Tibial nerve (tissue), 4 donors: ENCODE results near the gene LCN10. TPM values are rescaled to one million over a fixed set of nuclear protein-coding genes. Genes with fewer than 3 reads are reported as not detected.
A peak's percentile ranks its signal among the peaks of the same experiment; 100 is the strongest.

Experiments
- DNase-seq, 2 donors: peaks; one replicate each; pipeline ENCODE4 v3.0.0-alpha.2; 2019; ENCODE audit warnings: low spot score in 2 of 2
- H3K27ac ChIP-seq, 4 donors: fragments of 200-600 bp; sonication (generic) in 3 of 4; one replicate each; pipeline ENCODE4 v1.5.1; 2017 to 2019; ENCODE audit warnings: mild to moderate bottlenecking in 1 of 4
- H3K27me3 ChIP-seq, 2 donors: fragments of 200-600 bp; sonication (generic) in 1 of 2; one replicate each; pipeline versions ENCODE4 v1.5.1 to v1.6.0; 2017 to 2019
- H3K36me3 ChIP-seq, 3 donors: fragments of 200-600 bp; sonication (generic); one replicate each; pipeline ENCODE4 v1.5.1; 2018 to 2019
- H3K4me1 ChIP-seq, 4 donors: fragments of 200-600 bp; sonication (generic) in 3 of 4; one replicate each; pipeline ENCODE4 v1.5.1; 2017 to 2019
- H3K4me3 ChIP-seq, 4 donors: fragments of 200-600 bp; sonication (generic) in 3 of 4; one replicate each; pipeline ENCODE4 v1.5.1; 2017 to 2019; ENCODE audit warnings: mild to moderate bottlenecking in 1 of 4, moderate library complexity in 1 of 4
- H3K9me3 ChIP-seq, 4 donors: fragments of 200-600 bp; sonication (generic) in 3 of 4; one replicate each; pipeline ENCODE4 v1.5.1; 2017 to 2019
- EP300 ChIP-seq, 2 donors: sonication (generic); formaldehyde crosslinking; IDR thresholded peaks; one replicate each; pipeline ENCODE4 v1.6.1; 2017; ENCODE audit warnings: antibody characterized with exemption in 2 of 2, mild to moderate bottlenecking in 1 of 2
- POLR2A ChIP-seq, 2 donors: fragments of 450-650 bp; IDR thresholded peaks; one replicate each; pipeline ENCODE4 v1.6.1; 2017; ENCODE audit warnings: antibody characterized with exemption in 2 of 2, mild to moderate bottlenecking in 2 of 2, moderate library complexity in 2 of 2
- whole genome bisulfite sequencing, 2 donors: methylation state at CpG; one replicate each; pipeline ENCODE4 v1.1.5; 2018; 5-methylcytosine and 5-hydroxymethylcytosine counted together
- total RNA-seq, 4 donors: library from RNA; depleted of rRNA; stranded (reverse); fragments of >200 nt; gene quantifications; one replicate each; pipeline ENCODE4 v1.1.0, GENCODE V29; 2016
- TF ChIP-seq, protein P1 (sequence below), 5 experiments: fragments of 200-600 bp in 3 of 5; fragments of 450-650 bp in 2 of 5; sonication (generic) in 3 of 5; IDR thresholded peaks; one replicate each; pipeline ENCODE4 v1.5.1; 2016 to 2019; ENCODE audit warnings: antibody characterized with exemption in 5 of 5, mild to moderate bottlenecking in 3 of 5, moderate library complexity in 2 of 5

LCN10 gene
- total RNA-seq, 4 donors from 2014 or later: 7.6 to 47.5 (median 17.4) TPM

DNA sequence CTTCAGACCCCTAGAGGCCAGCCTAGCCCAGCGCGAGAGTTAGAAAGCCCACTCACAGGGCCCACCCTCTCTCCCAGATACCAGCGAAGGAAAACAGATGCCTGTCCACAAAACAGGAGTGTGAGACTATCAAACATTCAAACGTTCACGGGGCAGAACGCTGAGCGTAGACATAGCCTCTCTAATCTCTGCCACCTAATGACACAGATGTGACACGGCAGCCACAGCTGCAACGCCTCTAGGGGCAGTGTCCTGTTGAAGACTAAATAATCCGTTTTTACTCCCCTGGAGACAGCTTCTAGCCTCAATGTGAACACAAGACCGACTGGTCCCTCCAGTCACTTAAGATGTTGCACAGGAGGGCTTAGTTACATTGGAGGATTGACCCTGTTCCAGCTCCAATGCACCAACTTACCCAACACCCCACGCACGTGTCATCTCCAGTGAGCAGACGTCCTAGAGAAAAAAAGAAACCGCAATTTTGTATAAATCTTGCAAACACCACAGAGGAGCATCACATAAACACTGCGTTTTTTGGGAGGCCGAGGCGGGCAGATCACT, 16.0 kb downstream of the LCN10 start:
- TF ChIP-seq POLR2A (IDR thresholded peaks at IDR 0.05) (no peak), EP300 (IDR thresholded peaks at IDR 0.05) (no peak)
- TF ChIP-seq, protein P1, sequence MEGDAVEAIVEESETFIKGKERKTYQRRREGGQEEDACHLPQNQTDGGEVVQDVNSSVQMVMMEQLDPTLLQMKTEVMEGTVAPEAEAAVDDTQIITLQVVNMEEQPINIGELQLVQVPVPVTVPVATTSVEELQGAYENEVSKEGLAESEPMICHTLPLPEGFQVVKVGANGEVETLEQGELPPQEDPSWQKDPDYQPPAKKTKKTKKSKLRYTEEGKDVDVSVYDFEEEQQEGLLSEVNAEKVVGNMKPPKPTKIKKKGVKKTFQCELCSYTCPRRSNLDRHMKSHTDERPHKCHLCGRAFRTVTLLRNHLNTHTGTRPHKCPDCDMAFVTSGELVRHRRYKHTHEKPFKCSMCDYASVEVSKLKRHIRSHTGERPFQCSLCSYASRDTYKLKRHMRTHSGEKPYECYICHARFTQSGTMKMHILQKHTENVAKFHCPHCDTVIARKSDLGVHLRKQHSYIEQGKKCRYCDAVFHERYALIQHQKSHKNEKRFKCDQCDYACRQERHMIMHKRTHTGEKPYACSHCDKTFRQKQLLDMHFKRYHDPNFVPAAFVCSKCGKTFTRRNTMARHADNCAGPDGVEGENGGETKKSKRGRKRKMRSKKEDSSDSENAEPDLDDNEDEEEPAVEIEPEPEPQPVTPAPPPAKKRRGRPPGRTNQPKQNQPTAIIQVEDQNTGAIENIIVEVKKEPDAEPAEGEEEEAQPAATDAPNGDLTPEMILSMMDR (IDR thresholded peaks at IDR 0.05): peak in 2 of 5 experiments; percentile 12 to 22
- no peak for DNase-seq
- Histone ChIP-seq H3K4me3 (peak overlapping the region; percentile 64 to 95 (median 76)), H3K9me3 (no peaks in the 10 kb centered on the region), H3K27me3 (no peaks in the 10 kb centered on the region), H3K36me3 (peaks cover 0 to 51% (median 21%) of the 10 kb centered on the region in 3 donors), H3K4me1 (peaks cover 0 to 68% (median 25%) of the 10 kb centered on the region in 4 donors), H3K27ac (peak overlapping the region in 1 of 4 donors; percentile 45)
- 18 to 23% methylated on average over 18 of the region's 18 CpGs for WGBS, 2 donors

DNA sequence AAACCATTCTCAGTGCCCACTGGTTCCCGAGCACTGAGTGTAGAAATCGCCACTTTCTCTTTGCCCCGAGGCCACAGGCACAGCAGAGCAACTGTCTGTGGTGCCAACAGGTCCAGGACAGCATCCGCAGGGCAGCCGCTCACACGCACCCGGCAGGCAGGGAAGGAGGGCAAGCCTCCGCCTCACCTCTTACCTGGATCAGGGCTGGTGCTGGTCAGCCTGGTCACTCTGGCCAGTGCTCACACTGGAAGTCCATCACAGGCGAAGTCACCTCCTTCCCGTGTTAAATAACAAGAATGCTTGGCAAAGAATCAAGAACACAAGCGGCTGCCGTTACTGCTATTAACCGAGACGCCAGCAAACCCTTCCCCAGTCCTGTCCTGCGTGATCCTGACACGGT, 16.6 kb downstream of the LCN10 start:
- H3K4me1 ChIP-seq: peaks cover 0 to 74% (median 25%) of the 10 kb centered on the region in 4 donors
- peaks cover 0 to 57% (median 21%) of the 10 kb centered on the region in 3 donors for H3K36me3 ChIP-seq
- TF ChIP-seq, protein P1 (IDR thresholded peaks at IDR 0.05): no peak
- TF ChIP-seq POLR2A (IDR thresholded peaks at IDR 0.05) (no peak), EP300 (IDR thresholded peaks at IDR 0.05) (no peak)
- H3K27me3 ChIP-seq: no peaks in the 10 kb centered on the region
- WGBS, 2 donors: 73 to 75% methylated on average over 16 of the region's 16 CpGs
- no peaks in the 10 kb centered on the region for H3K9me3 ChIP-seq
- DNase-seq: no peak
- peak overlapping the region in 2 of 4 donors; percentile 64 to 95 for H3K4me3 ChIP-seq
- peak overlapping the region in 1 of 4 donors; percentile 45 for H3K27ac ChIP-seq

DNA sequence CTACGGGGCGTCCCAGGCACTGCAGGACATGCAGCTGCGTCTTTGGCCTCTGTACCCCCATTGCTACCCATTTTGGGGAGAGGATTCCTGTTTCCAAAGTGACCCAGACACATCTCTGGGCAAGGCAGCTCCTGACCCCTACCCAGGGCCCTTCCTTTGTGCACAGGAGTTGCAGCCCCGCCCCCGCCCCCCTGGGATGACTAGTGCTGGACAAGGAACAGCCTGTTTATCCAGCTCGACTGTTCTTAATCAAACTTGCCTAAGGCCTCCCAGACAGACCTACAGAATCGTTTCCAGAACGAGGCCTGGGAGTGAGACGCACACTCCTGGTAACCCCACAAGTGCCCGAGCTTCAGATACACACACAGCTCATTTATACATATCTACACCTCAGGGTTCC, 17.1 kb downstream of the LCN10 start:
- H3K4me1 ChIP-seq: peaks cover 0 to 79% (median 27%) of the 10 kb centered on the region in 4 donors
- H3K4me3 ChIP-seq: peak overlapping the region in 1 of 4 donors; percentile 95
- no peaks in the 10 kb centered on the region for H3K9me3 ChIP-seq
- TF ChIP-seq, protein P1 (IDR thresholded peaks at IDR 0.05): no peak
- TF ChIP-seq POLR2A (IDR thresholded peaks at IDR 0.05) (no peak), EP300 (IDR thresholded peaks at IDR 0.05) (no peak)
- 68 to 71% methylated on average over 10 of the region's 10 CpGs for WGBS, 2 donors
- H3K27me3 ChIP-seq: no peaks in the 10 kb centered on the region
- no peak for DNase-seq
- peak overlapping the region in 1 of 4 donors; percentile 45 for H3K27ac ChIP-seq
- H3K36me3 ChIP-seq: peaks cover 0 to 61% (median 21%) of the 10 kb centered on the region in 3 donors

DNA sequence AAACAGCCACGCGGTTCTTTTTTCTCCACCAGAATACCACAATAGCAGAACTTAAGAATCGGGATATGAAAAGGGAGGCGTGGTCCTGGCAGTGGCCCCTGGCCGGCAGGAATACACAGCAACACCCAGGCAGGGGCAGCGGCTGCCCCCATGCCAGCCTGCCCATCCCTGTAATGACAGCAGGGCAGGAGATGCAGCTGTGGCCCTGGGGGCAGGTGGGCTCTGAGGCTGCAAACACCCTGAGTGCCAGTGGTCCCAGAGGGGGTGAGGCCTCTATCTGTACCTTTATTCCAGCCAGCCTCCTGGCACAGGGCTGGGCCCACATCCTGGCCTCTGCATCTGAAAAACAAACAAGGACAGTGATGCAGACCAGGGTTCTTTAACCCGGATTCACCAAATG, 18.0 kb downstream of the LCN10 start:
- Histone ChIP-seq H3K27ac (no peak overlapping the region), H3K4me1 (peaks cover 0 to 84% (median 31%) of the 10 kb centered on the region in 4 donors), H3K27me3 (no peaks in the 10 kb centered on the region), H3K36me3 (peaks cover 0 to 61% (median 21%) of the 10 kb centered on the region in 3 donors), H3K4me3 (no peak overlapping the region), H3K9me3 (no peaks in the 10 kb centered on the region)
- DNase-seq: no peak
- TF ChIP-seq, protein P1 (IDR thresholded peaks at IDR 0.05): no peak
- no peak for TF ChIP-seq EP300 (IDR thresholded peaks at IDR 0.05)
- TF ChIP-seq POLR2A (IDR thresholded peaks at IDR 0.05): no peak
- WGBS, 2 donors: 64 to 69% methylated on average over 7 of the region's 7 CpGs

DNA sequence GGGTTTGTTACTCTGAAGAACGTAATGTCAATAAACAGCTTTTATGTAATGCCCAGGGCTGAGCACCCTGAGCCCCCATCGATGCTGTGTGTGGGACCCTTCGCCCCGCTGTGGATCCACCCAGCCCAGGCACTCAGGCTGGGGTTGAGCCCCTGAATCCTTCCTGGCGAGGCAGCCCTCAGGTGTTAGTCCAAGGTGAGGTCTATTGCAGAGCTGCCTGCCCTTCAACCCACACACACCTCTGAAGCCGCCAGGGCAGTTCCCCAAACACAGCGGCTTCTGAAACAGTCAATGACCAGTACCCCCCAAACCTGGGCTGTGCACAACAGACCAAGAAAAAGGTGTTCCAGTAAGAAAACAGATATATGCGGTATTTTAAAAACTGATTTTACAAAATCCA, 18.8 kb downstream of the LCN10 start:
- no peaks in the 10 kb centered on the region for H3K9me3 ChIP-seq
- peaks cover 0 to 84% (median 34%) of the 10 kb centered on the region in 4 donors for H3K4me1 ChIP-seq
- TF ChIP-seq, protein P1 (IDR thresholded peaks at IDR 0.05): no peak
- TF ChIP-seq EP300 (IDR thresholded peaks at IDR 0.05) (no peak), POLR2A (IDR thresholded peaks at IDR 0.05) (no peak)
- H3K36me3 ChIP-seq: peaks cover 0 to 61% (median 21%) of the 10 kb centered on the region in 3 donors
- WGBS, 2 donors: 90 to 96% methylated on average over 8 of the region's 8 CpGs
- H3K4me3 ChIP-seq: no peak overlapping the region
- no peak overlapping the region for H3K27ac ChIP-seq
- DNase-seq: no peak
- no peaks in the 10 kb centered on the region for H3K27me3 ChIP-seq
